ENCODE data around the gene HHAT.

HHAT gene

DNA sequence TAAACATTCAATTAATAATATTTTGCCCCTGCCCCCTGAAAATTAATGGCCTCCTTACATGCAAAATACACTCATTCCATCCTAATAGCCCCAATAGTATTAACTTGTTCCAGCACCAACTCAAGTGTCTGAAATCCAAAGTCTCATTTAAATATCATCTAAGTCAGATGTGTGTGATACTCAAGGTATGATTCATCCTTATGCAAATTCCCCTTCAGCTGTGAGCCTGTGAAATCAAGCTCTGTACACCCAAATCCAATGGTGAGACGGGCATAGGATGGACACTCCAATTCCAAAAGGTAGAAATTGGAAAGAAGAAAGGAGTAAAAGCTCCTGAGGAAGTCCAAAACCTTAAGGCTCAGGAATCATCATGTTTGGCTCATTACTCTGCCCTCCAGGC is 83.5 kb downstream of the HHAT start:
- no peaks in the 10 kb centered on the region for H4K20me1 ChIP-seq (ENCODE audit: insufficient read depth, low read length, poor library complexity, severe bottlenecking)
- no peak overlapping the region for H2AFZ ChIP-seq (ENCODE audit: low read length)
- H3K9me3 ChIP-seq (ENCODE audit: insufficient read depth, low read depth, low read length), result peaks cover 5% of the 10 kb centered on the region; the same call in 1 of the 2 replicates
- H3K79me2 ChIP-seq (ENCODE audit: insufficient read depth, low read length), result no peaks in the 10 kb centered on the region
- H3K9me2 ChIP-seq (replicated peaks; ENCODE audit: low read depth, low read length), result no peaks in the 10 kb centered on the region
- H3K27me3 ChIP-seq (ENCODE audit: insufficient read depth, low read length, poor library complexity, severe bottlenecking), result no peaks in the 10 kb centered on the region
- H3K9ac ChIP-seq (ENCODE audit: low read depth, low read length, poor library complexity, severe bottlenecking), result no peak overlapping the region
- no peaks in the 10 kb centered on the region for H3F3A ChIP-seq (ENCODE audit: low read depth)
- no peak overlapping the region for H3K4me2 ChIP-seq (ENCODE audit: low read depth, low read length, poor library complexity, severe bottlenecking)
- TF ChIP-seq, protein P1, sequence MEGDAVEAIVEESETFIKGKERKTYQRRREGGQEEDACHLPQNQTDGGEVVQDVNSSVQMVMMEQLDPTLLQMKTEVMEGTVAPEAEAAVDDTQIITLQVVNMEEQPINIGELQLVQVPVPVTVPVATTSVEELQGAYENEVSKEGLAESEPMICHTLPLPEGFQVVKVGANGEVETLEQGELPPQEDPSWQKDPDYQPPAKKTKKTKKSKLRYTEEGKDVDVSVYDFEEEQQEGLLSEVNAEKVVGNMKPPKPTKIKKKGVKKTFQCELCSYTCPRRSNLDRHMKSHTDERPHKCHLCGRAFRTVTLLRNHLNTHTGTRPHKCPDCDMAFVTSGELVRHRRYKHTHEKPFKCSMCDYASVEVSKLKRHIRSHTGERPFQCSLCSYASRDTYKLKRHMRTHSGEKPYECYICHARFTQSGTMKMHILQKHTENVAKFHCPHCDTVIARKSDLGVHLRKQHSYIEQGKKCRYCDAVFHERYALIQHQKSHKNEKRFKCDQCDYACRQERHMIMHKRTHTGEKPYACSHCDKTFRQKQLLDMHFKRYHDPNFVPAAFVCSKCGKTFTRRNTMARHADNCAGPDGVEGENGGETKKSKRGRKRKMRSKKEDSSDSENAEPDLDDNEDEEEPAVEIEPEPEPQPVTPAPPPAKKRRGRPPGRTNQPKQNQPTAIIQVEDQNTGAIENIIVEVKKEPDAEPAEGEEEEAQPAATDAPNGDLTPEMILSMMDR (conservative IDR thresholded peaks at IDR 0.05; ENCODE audit: low read length), result no peak
- no peak for TF ChIP-seq EZH2phosphoT487 (IDR thresholded peaks at IDR 0.05; ENCODE audit: borderline replicate concordance)
- no peak overlapping the region for H3K4me3 ChIP-seq (ENCODE audit: low read length, poor library complexity, severe bottlenecking)
- H3K4me1 ChIP-seq (ENCODE audit: insufficient read depth, low read length, poor library complexity, severe bottlenecking), result no peaks in the 10 kb centered on the region
- no peaks in the 10 kb centered on the region for H3K36me3 ChIP-seq (ENCODE audit: insufficient read depth, low read length)

DNA sequence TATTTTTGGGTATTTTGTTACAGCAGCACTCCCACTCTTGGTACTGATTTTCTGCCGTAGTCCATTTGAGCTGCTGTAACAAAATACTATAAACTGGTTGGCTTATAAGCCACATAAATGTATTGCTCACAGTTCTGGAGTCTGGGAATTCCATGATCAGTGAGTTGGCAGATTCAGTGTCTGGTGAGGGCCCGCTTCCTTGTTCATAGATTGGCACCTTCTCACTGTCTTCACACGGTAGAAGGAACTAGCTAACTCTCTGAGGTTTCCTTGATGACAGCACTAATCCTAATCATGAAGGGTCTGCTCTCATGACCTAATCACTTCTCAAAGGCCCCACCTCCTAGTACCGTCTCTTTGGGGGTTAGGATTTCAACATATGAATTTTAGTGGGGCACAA is 85.2 kb downstream of the HHAT start:
- Histone ChIP-seq H4K20me1 (ENCODE audit: insufficient read depth, low read length, poor library complexity, severe bottlenecking) (no peaks in the 10 kb centered on the region), H3K9me3 (ENCODE audit: insufficient read depth, low read depth, low read length) (peaks cover 5% of the 10 kb centered on the region; the same call in 1 of the 2 replicates), H3K79me2 (ENCODE audit: insufficient read depth, low read length) (no peaks in the 10 kb centered on the region), H3K27me3 (ENCODE audit: insufficient read depth, low read length, poor library complexity, severe bottlenecking) (no peaks in the 10 kb centered on the region), H3K4me3 (ENCODE audit: low read length, poor library complexity, severe bottlenecking) (no peak overlapping the region), H3K4me2 (ENCODE audit: low read depth, low read length, poor library complexity, severe bottlenecking) (no peak overlapping the region), H2AFZ (ENCODE audit: low read length) (no peak overlapping the region), H3K4me1 (ENCODE audit: insufficient read depth, low read length, poor library complexity, severe bottlenecking) (no peaks in the 10 kb centered on the region), H3F3A (ENCODE audit: low read depth) (no peaks in the 10 kb centered on the region), H3K9me2 (replicated peaks; ENCODE audit: low read depth, low read length) (no peaks in the 10 kb centered on the region), H3K9ac (ENCODE audit: low read depth, low read length, poor library complexity, severe bottlenecking) (no peak overlapping the region), H3K36me3 (ENCODE audit: insufficient read depth, low read length) (no peaks in the 10 kb centered on the region)
- TF ChIP-seq EZH2phosphoT487 (IDR thresholded peaks at IDR 0.05; ENCODE audit: borderline replicate concordance), result no peak
- TF ChIP-seq, protein P1 (conservative IDR thresholded peaks at IDR 0.05; ENCODE audit: low read length), result no peak

DNA sequence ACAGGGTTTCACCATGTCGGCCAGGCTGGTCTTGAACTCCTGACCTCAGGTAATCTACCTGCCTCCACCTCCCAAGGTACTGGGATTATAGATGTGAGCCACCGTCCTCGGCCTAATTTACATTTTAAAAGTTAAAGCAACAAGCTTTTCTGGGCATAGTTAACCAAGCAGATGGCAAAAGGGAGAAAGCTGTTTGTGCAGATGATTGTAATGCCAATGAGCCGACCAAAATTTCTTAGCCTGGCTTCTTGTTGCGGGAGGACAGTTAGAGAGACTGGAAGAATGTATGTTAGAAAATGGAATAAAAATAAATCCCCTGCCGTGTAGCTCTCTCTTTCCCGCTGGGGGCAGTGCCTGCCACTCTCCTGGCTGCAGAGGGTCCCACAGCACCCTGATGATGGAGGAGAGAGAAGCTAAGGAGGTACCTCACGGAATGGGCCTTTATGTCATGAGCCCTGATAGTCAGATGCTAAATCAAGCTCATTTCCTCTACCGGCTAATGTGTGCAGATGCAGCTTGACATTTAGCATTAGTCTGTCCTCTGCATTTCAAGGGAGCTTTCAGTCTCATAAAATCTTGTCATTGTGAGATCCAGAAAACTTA is 87.2 kb downstream of the HHAT start:
- H3K4me1 ChIP-seq (ENCODE audit: insufficient read depth, low read length, poor library complexity, severe bottlenecking), result no peaks in the 10 kb centered on the region
- no peaks in the 10 kb centered on the region for H3K79me2 ChIP-seq (ENCODE audit: insufficient read depth, low read length)
- peaks cover 5% of the 10 kb centered on the region; the same call in 1 of the 2 replicates for H3K9me3 ChIP-seq (ENCODE audit: insufficient read depth, low read depth, low read length)
- H3K4me3 ChIP-seq (ENCODE audit: low read length, poor library complexity, severe bottlenecking), result no peak overlapping the region
- H3K9ac ChIP-seq (ENCODE audit: low read depth, low read length, poor library complexity, severe bottlenecking), result no peak overlapping the region
- H3K36me3 ChIP-seq (ENCODE audit: insufficient read depth, low read length), result no peaks in the 10 kb centered on the region
- no peak overlapping the region for H3K4me2 ChIP-seq (ENCODE audit: low read depth, low read length, poor library complexity, severe bottlenecking)
- H3K9me2 ChIP-seq (replicated peaks; ENCODE audit: low read depth, low read length), result no peaks in the 10 kb centered on the region
- H4K20me1 ChIP-seq (ENCODE audit: insufficient read depth, low read length, poor library complexity, severe bottlenecking), result no peaks in the 10 kb centered on the region
- H3F3A ChIP-seq (ENCODE audit: low read depth), result no peaks in the 10 kb centered on the region
- no peaks in the 10 kb centered on the region for H3K27me3 ChIP-seq (ENCODE audit: insufficient read depth, low read length, poor library complexity, severe bottlenecking)
- no peak overlapping the region for H2AFZ ChIP-seq (ENCODE audit: low read length)
- no peak for TF ChIP-seq EZH2phosphoT487 (IDR thresholded peaks at IDR 0.05; ENCODE audit: borderline replicate concordance)
- TF ChIP-seq, protein P1 (conservative IDR thresholded peaks at IDR 0.05; ENCODE audit: low read length), result no peak

Measured in Loucy (cell line).